ENCODE results near the gene MEF2C. TPM values are rescaled to one million over a fixed set of nuclear protein-coding genes. Genes with fewer than 3 reads are reported as not detected.

The MEF2C gene
- total RNA-seq, 1 experiment from 2014 or later, result 13.0 TPM

DNA sequence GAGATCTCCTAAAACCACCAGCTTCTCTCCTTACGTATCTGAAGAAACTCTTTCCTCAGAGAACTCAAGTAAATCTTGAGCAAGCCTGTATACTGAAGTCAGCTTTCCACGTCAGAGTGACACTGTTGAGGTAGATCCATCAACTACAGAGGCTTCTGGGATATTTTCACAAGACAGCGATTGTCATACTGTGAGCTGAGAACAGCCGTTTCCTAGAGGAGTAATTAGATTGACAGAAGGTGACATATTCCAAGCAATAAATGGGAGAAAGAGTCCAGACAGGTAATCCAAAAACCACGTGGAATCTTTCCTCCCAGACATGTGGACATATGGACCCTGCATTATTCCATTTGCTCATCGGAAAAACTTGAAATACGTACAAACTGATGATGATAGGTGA, 117.2 kb downstream of the MEF2C start:
- H3K27me3 ChIP-seq (ENCODE audit: insufficient read depth, low read length), result no peaks in the 10 kb centered on the region
- H3K27ac ChIP-seq (ENCODE audit: low read depth, low read length), result no peak overlapping the region
- no TSS peak for BruUV-seq (replicated peaks)
- H3K4me2 ChIP-seq (ENCODE audit: low read length), result no peak overlapping the region
- H3K36me3 ChIP-seq (ENCODE audit: control insufficient read depth in 1 of 2, insufficient read depth in 2 of 2, low read length in 2 of 2), result no peaks in the 10 kb centered on the region
- no peak for TF ChIP-seq EZH2 (IDR thresholded peaks at IDR 0.05)
- no peak for TF ChIP-seq YY1 (IDR thresholded peaks at IDR 0.05; ENCODE audit: extremely low read depth, insufficient replicate concordance, low read depth, low read length)
- no peak for TF ChIP-seq CBX3 (IDR thresholded peaks at IDR 0.05; ENCODE audit: low read depth)
- no peak for TF ChIP-seq SIN3A (IDR thresholded peaks at IDR 0.05; ENCODE audit: low read depth)
- no peak for TF ChIP-seq SRF (IDR thresholded peaks at IDR 0.05; ENCODE audit: low read depth)
- TF ChIP-seq, protein P1, sequence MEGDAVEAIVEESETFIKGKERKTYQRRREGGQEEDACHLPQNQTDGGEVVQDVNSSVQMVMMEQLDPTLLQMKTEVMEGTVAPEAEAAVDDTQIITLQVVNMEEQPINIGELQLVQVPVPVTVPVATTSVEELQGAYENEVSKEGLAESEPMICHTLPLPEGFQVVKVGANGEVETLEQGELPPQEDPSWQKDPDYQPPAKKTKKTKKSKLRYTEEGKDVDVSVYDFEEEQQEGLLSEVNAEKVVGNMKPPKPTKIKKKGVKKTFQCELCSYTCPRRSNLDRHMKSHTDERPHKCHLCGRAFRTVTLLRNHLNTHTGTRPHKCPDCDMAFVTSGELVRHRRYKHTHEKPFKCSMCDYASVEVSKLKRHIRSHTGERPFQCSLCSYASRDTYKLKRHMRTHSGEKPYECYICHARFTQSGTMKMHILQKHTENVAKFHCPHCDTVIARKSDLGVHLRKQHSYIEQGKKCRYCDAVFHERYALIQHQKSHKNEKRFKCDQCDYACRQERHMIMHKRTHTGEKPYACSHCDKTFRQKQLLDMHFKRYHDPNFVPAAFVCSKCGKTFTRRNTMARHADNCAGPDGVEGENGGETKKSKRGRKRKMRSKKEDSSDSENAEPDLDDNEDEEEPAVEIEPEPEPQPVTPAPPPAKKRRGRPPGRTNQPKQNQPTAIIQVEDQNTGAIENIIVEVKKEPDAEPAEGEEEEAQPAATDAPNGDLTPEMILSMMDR (IDR thresholded peaks at IDR 0.05 in 2 of 3, conservative IDR thresholded peaks at IDR 0.05 in 1 of 3; ENCODE audit: borderline replicate concordance in 1 of 3, insufficient read depth in 1 of 3, low read depth in 2 of 3, low read length in 2 of 3), result no peak
- TF ChIP-seq, protein P2, sequence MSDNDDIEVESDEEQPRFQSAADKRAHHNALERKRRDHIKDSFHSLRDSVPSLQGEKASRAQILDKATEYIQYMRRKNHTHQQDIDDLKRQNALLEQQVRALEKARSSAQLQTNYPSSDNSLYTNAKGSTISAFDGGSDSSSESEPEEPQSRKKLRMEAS (IDR thresholded peaks at IDR 0.05), result no peak
- no peak for TF ChIP-seq RAD21 (IDR thresholded peaks at IDR 0.05; ENCODE audit: low read depth)
- TF ChIP-seq ZFX (IDR thresholded peaks at IDR 0.05), result no peak
- TF ChIP-seq, protein P3, sequence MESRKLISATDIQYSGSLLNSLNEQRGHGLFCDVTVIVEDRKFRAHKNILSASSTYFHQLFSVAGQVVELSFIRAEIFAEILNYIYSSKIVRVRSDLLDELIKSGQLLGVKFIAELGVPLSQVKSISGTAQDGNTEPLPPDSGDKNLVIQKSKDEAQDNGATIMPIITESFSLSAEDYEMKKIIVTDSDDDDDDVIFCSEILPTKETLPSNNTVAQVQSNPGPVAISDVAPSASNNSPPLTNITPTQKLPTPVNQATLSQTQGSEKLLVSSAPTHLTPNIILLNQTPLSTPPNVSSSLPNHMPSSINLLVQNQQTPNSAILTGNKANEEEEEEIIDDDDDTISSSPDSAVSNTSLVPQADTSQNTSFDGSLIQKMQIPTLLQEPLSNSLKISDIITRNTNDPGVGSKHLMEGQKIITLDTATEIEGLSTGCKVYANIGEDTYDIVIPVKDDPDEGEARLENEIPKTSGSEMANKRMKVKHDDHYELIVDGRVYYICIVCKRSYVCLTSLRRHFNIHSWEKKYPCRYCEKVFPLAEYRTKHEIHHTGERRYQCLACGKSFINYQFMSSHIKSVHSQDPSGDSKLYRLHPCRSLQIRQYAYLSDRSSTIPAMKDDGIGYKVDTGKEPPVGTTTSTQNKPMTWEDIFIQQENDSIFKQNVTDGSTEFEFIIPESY (IDR thresholded peaks at IDR 0.05; ENCODE audit: extremely low read depth, insufficient replicate concordance, low read length), result no peak
- TF ChIP-seq ELF1 (IDR thresholded peaks at IDR 0.05; ENCODE audit: borderline replicate concordance, low read depth), result no peak
- TF ChIP-seq JUND (IDR thresholded peaks at IDR 0.05), result no peak
- no peak for TF ChIP-seq EZH2phosphoT487 (IDR thresholded peaks at IDR 0.05; ENCODE audit: borderline replicate concordance)
- no peak for TF ChIP-seq REST (IDR thresholded peaks at IDR 0.05; ENCODE audit: low read depth)
- TF ChIP-seq, protein P4, sequence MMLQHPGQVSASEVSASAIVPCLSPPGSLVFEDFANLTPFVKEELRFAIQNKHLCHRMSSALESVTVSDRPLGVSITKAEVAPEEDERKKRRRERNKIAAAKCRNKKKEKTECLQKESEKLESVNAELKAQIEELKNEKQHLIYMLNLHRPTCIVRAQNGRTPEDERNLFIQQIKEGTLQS (IDR thresholded peaks at IDR 0.05), result no peak
- no peak for TF ChIP-seq TCF7L2 (IDR thresholded peaks at IDR 0.05; ENCODE audit: borderline replicate concordance, extremely low read depth, insufficient read depth, insufficient read length)
- H3K9ac ChIP-seq (ENCODE audit: low read length), result no peak overlapping the region
- H4K20me1 ChIP-seq (ENCODE audit: insufficient read depth), result no peaks in the 10 kb centered on the region
- DNase-seq (ENCODE audit: low read depth, low spot score) (no peak), ATAC-seq (no peak)
- H2AFZ ChIP-seq (ENCODE audit: low read depth, low read length, poor library complexity, severe bottlenecking), result no peak overlapping the region
- intact Hi-C loops (cut with micrococcal nuclease), result no loop called here
- RAD21 ChIA-PET (ENCODE audit: low non-redundant PET in 1 of 2, low total read pairs in 2 of 2, uncharacterized antibody in 2 of 2, unreplicated experiment in 2 of 2), result no interaction called here
- H3K4me1 ChIP-seq (ENCODE audit: control insufficient read depth in 1 of 2, insufficient read depth in 2 of 2, low read length in 2 of 2), result no peaks in the 10 kb centered on the region
- CTCF ChIA-PET, result interaction anchor here (0.8 kb wide), 1 partner anchor 36 kb away, joined by 3 read pairs; no protein-coding TSS in a partner anchor
- no peak overlapping the region for H3K4me3 ChIP-seq (replicated peaks in 1 of 2; ENCODE audit: low read depth in 1 of 2, low read length in 2 of 2)
- H3K79me2 ChIP-seq (ENCODE audit: insufficient read depth, low read length), result no peaks in the 10 kb centered on the region
- no peaks in the 10 kb centered on the region for H3K9me3 ChIP-seq (ENCODE audit: control insufficient read depth in 1 of 2, insufficient read depth in 1 of 2, low read depth in 1 of 2, low read length in 2 of 2)
- POLR2A ChIA-PET, result interaction anchor here (1.3 kb wide), 1 partner anchor 11 kb away, joined by 3 read pairs; no protein-coding TSS in a partner anchor
- no peaks in the 10 kb centered on the region for H3K9me2 ChIP-seq (ENCODE audit: insufficient read depth)
